GM18873 (cell line): ENCODE data around the gene LHB.
"Not testable (repeated sequence)": the region's sequence is repeated elsewhere in the genome, so short reads cannot be mapped to it uniquely, and the experiment has no call there.

ENCODE experiments used
- ATAC-seq: cut with Tn5 transposase; IDR thresholded peaks from one replicate; pipeline ENCODE4 v1.9.1; 2021; ENCODE audit warnings: mild to moderate bottlenecking, moderate library complexity, moderate number of reproducible peaks; ENCODE audit not compliant: unreplicated experiment, low FRiP score

LHB gene

GRCh38 chr19:49017041-49017665 is at the start of gene LHB:
Gene LHB (minus strand): TSS chr19:49017091. CDS start chr19:49017081, 10 bp downstream.
- ATAC-seq = no peak

GRCh38 chr19:49065905-49066512 is 49.1 kb upstream of the LHB start:
- no peak for ATAC-seq

- no peak for ATAC-seq
Measured at GRCh38 chr19:49064768-49065611, 48.1 kb upstream of the LHB start, which contains the start of gene NTF4. Gene NTF4 (minus strand): TSS chr19:49064818. CDS start chr19:49061997, 2,821 bp downstream.

GRCh38 chr19:49064029-49064629 is 47.2 kb upstream of the LHB start:
- ATAC-seq = no peak

GRCh38 chr19:49061445-49061844 is 44.6 kb upstream of the LHB start:
- no peak for ATAC-seq

GRCh38 chr19:49061000-49061399 is 44.1 kb upstream of the LHB start:
- no peak for ATAC-seq

GRCh38 chr19:49059053-49059452 is 42.2 kb upstream of the LHB start:
- no peak for ATAC-seq

- no peak for ATAC-seq
Measured at GRCh38 chr19:49058562-49058961, 41.7 kb upstream of the LHB start.

GRCh38 chr19:49057636-49058234 is 40.8 kb upstream of the LHB start, which contains the start of gene CGB7:
Gene CGB7 (minus strand): TSS chr19:49057749. CDS start chr19:49055375, 2,374 bp downstream.
- ATAC-seq = no peak

GRCh38 chr19:49056902-49057596 is 40.2 kb upstream of the LHB start:
- ATAC-seq = not testable (repeated sequence)

- ATAC-seq = no peak
Measured at GRCh38 chr19:49056101-49056901, 39.4 kb upstream of the LHB start.

GRCh38 chr19:49050376-49051033 is 33.6 kb upstream of the LHB start:
- ATAC-seq = not testable (repeated sequence)

- not testable (repeated sequence) for ATAC-seq
Measured at GRCh38 chr19:49049834-49050233, 32.9 kb upstream of the LHB start.

GRCh38 chr19:49049011-49049410 is 32.1 kb upstream of the LHB start, which contains the start of gene CGB8:
Gene CGB8 (minus strand): TSS chr19:49049111. CDS start chr19:49048739, 372 bp downstream.
- not testable (repeated sequence) for ATAC-seq

- not testable (repeated sequence) for ATAC-seq
Measured at GRCh38 chr19:49043548-49043947, 26.7 kb upstream of the LHB start, which contains the start of gene CGB5. Gene CGB5 (plus strand): TSS chr19:49043848. CDS start chr19:49044210, 362 bp downstream.

GRCh38 chr19:49042666-49043065 is 25.8 kb upstream of the LHB start:
- not testable (repeated sequence) for ATAC-seq

GRCh38 chr19:49042177-49042576 is 25.3 kb upstream of the LHB start:
- ATAC-seq = no peak

- not testable (repeated sequence) for ATAC-seq
Measured at GRCh38 chr19:49039736-49040135, 22.8 kb upstream of the LHB start.
